GM12801 (cell line): ENCODE data around the gene NCKAP5L.

Experiments used
- TF ChIP-seq, protein P1 (sequence below): IDR thresholded peaks from one replicate; pipeline ENCODE4 v1.5.1; 2011; ENCODE audit warnings: control low read depth; ENCODE audit not compliant: insufficient read length; ENCODE audit errors: extremely low read depth

NCKAP5L gene

DNA sequence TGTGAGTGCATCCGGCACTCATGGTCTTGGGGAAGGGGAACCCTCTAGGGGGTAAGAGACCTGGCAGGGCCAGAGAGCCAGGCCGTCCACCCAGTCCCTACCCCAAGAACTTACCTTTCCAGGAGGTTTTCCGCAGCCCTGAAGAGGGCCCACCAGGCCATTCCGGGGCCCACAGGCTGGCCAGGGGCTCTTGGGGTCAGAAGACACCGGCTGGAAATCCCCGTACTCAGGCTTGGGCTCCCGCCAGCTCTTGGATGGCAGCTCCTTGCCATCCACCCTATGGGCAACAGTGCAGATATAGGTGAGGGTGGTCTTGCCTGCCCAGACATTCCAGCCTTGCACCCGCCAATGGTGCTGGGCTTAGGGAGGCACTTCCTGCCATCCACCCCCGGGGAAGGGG, 34.6 kb downstream of the NCKAP5L start:
- TF ChIP-seq, protein P1, sequence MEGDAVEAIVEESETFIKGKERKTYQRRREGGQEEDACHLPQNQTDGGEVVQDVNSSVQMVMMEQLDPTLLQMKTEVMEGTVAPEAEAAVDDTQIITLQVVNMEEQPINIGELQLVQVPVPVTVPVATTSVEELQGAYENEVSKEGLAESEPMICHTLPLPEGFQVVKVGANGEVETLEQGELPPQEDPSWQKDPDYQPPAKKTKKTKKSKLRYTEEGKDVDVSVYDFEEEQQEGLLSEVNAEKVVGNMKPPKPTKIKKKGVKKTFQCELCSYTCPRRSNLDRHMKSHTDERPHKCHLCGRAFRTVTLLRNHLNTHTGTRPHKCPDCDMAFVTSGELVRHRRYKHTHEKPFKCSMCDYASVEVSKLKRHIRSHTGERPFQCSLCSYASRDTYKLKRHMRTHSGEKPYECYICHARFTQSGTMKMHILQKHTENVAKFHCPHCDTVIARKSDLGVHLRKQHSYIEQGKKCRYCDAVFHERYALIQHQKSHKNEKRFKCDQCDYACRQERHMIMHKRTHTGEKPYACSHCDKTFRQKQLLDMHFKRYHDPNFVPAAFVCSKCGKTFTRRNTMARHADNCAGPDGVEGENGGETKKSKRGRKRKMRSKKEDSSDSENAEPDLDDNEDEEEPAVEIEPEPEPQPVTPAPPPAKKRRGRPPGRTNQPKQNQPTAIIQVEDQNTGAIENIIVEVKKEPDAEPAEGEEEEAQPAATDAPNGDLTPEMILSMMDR, result no peak

DNA sequence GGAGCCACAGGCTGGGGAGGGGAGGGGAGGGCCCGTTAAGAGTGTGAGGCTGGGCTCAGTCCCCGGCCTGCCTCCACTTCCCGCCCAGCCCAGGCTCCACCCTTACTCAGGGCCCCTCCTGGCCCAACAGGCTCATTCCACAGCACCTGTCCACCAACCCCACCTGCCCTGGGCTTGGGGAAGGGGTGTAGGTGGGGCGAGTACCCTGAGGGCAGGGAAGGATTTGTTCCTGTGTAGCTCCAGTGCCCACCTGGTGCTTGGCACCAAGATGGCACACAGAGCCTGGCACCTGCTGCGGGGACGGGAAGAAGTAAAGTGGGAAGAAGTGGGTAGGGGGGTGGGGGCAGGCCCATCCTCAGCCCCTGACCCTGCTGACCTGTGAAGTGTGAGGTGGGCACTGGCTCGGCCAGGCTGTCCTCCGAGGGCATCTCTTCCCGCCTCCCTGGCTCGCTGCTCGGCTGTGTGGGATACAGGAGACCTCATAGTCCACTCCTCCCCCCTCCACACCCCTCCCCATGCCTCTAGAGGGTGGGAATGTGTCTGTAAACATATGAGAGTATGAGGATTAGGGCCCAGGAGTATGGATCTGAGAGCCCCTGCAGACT, 35.1 kb downstream of the NCKAP5L start:
- TF ChIP-seq, protein P1, result no peak

DNA sequence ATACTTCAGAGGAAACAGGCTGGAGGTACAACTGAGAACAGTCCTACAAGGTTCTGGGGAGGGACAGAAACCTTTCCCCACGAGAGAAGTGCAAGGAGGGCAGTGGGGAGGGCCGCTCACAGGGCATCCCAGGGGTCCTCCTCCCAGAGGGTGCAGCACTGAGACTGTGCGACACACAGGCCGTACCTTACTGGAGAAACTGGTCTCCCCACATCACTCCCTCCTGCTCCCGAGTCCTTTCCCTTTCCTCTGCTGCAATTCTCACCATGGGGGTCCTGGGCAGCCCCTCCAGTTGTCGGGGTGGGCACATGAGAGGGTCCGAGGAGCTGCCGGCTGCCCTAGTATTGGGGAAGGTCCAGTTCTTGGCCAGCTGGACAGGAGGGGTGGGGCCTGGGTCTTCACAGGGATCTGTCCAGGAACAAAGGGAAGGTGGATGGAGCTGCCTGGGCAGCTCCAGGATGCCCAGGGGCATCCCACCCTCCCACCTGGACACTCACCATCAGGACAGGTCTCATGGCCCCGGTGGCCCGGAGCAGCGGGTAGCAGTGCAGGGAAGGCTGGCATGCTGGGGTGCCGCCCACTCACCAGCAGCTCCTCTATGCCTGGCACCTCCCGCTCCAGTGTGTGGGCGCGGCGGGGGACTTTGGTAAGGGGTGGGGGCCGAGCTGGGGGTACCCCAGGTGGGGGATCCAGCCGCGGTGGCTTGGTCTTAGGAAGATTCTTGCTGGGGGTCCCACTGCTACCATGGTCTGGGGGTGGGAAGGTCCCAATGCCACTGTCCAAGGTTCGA, 35.8 kb downstream of the NCKAP5L start:
- TF ChIP-seq, protein P1, result no peak

DNA sequence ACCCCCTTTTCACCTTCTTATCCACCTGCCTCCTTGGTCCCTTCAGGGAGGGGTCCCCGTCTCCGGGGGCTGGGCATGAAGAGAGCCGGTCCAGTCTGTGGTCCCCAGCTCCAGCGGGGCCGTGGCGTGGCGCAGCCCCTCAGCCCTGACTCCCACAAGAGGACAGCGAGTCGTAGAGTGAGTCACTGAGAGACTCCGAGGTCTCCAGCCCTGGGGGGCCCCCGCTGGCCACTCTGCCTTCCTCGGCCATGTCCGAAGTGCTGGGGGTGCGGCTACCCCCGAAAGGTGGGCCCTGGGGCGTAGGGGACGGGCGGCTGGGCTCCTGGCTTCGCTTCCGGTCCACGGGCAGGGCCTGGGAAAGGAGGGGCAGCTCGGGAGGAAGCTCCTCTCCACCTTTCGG, 36.5 kb downstream of the NCKAP5L start:
- TF ChIP-seq, protein P1, result no peak

DNA sequence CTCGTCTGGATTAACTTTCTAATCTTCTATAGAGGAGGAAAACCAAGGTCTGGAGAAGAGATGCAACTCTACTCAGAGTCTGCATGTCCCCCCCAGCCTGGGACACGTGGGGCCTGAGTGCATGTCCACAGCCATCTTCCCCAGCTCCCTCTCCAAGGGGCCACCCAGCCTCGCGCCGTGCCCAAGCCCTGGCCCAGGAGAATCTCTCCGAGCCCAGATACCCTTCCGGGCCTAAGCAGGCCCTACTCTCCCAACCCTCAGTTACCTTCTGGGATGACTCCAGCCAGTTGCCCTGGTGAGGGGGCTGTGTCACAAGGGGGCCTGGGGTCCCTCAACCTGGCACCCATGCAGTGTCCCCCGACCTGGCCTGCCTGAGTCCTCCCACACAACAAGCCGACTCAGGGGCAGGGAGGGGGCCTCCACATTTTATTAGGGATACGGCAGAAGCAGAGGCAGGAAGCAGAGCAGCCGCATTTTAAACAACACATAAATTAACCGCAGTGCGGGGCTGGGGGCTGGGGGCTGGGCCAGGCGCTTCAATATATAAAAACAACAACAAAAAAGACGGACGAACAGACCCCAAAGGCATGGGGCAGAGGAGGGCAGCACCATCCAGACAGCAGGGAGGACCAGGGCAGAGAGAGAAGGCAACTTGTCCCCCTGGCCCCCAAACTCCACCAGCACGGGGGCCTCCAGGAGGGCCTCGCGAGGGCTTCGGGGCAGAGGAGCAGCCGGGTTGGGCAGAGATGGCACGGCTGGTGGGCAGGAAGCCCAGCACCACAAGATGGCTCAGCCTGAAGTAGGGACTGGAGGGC, 37.3 kb downstream of the NCKAP5L start:
- TF ChIP-seq, protein P1, result no peak

DNA sequence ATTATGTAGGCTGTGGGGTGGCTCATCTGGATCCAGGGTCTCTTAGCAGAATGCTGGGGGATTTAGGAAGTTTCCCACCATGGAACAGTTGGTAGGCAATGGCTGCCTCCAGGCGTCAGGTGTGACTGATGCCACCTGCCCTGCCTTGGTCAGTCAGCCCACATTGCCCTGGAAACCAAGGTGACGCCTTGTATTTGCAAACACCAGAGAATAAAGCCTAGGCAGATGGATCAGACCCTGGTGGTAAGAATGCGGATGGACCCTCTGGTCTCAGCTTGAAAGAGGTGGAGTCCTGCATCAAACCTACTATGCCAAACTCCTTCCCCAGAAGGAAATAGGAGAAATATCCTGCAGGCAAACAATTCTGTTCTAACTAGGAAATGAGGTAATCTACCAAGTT, 38.2 kb downstream of the NCKAP5L start:
- TF ChIP-seq, protein P1, result no peak

DNA sequence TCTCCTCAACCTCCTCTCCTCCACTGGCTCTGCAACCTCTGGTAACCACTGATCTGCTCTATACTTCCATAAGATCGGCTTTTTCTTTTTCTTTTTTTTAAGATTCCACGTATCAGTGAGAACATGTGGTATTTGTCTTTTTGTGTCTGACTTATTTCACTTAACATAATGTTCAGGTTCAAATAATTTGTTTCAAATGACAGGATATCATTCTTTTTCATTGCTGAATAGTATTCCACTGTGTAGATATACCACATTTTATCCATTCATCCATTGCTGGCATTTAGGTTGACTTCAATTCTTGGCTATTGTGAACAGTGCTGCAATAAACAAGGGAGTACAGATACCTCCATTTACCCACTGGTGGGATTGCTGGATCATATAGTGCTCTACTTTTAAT, 40.5 kb downstream of the NCKAP5L start:
- TF ChIP-seq, protein P1, result no peak
